GM23338 (cell line): ENCODE results near the gene CDH15. TPM values are rescaled to one million over a fixed set of nuclear protein-coding genes. Genes with fewer than 3 reads are reported as not detected.
A peak's percentile ranks its signal among the peaks of the same experiment; 100 is the strongest.

Experiments used
- ATAC-seq: fragments of 200-7000 bp; cut with Tn5 transposase; 3 replicates; pipeline ENCODE4 v1.9.1; 2020
- DNase-seq: peaks from one replicate; pipeline ENCODE4 v3.0.0-alpha.2; 2015; ENCODE audit warnings: low spot score
- H2AFZ ChIP-seq: fragments of 200-600 bp; sonication (generic); 2 replicates; pipeline ENCODE4 v1.8.0; 2016; ENCODE audit warnings: antibody characterized with exemption, mild to moderate bottlenecking, moderate library complexity
- H3F3A ChIP-seq: fragments of 200-600 bp; sonication (generic); replicated peaks from 2 replicates; pipeline ENCODE4 v1.8.0; 2017; ENCODE audit warnings: antibody characterized with exemption, mixed run types, low read depth
- H3K27ac ChIP-seq: fragments of 200-600 bp; sonication (generic); 2 replicates; pipeline ENCODE4 v1.6.1; 2016; ENCODE audit warnings: low read depth
- H3K27me3 ChIP-seq: fragments of 200-600 bp; sonication (generic); 2 replicates; pipeline ENCODE4 v1.8.0; 2016; ENCODE audit warnings: mild to moderate bottlenecking, mixed run types, moderate library complexity; ENCODE audit not compliant: insufficient read depth
- H3K36me3 ChIP-seq: fragments of 200-600 bp; sonication (generic); 2 replicates; pipeline ENCODE4 v1.8.0; 2016; ENCODE audit warnings: mild to moderate bottlenecking; ENCODE audit not compliant: insufficient read depth
- H3K4me1 ChIP-seq: fragments of 200-600 bp; sonication (generic); 2 replicates; pipeline ENCODE4 v1.8.0; 2016; ENCODE audit warnings: mild to moderate bottlenecking, moderate library complexity; ENCODE audit not compliant: insufficient read depth
- H3K4me2 ChIP-seq: fragments of 200-600 bp; sonication (generic); 2 replicates; pipeline ENCODE4 v1.7.1; 2017; ENCODE audit warnings: mixed run types
- H3K4me3 ChIP-seq: fragments of 200-600 bp; sonication (generic); 2 replicates; pipeline ENCODE4 v1.6.1; 2016; ENCODE audit warnings: mixed run types
- H3K79me2 ChIP-seq: fragments of 200-600 bp; sonication (generic); replicated peaks from 2 replicates; pipeline ENCODE4 v1.8.0; 2017; ENCODE audit warnings: mild to moderate bottlenecking; ENCODE audit not compliant: insufficient read depth
- H3K9me2 ChIP-seq: fragments of 200-600 bp; sonication (generic); 2 replicates; pipeline ENCODE4 v1.8.0; 2017; ENCODE audit not compliant: insufficient read depth
- H4K20me1 ChIP-seq: fragments of 200-600 bp; sonication (generic); replicated peaks from 2 replicates; pipeline ENCODE4 v1.8.0; 2017; ENCODE audit warnings: mild to moderate bottlenecking; ENCODE audit not compliant: insufficient read depth
- H3K27ac Mint-ChIP-seq: 2 replicates; pipeline ENCODE4 v1.8.0; 2020; ENCODE audit warnings: inconsistent platforms, mild to moderate bottlenecking, moderate library complexity, mixed read lengths
- H3K27me3 Mint-ChIP-seq: 3 replicates; pipeline ENCODE4 v1.8.0; 2022; ENCODE audit warnings: low read depth, mild to moderate bottlenecking, moderate library complexity, mixed read lengths, inconsistent platforms; ENCODE audit not compliant: insufficient read depth, poor library complexity
- H3K36me3 Mint-ChIP-seq: 3 replicates; pipeline ENCODE4 v1.8.0; 2021; ENCODE audit warnings: low read depth, mild to moderate bottlenecking, inconsistent platforms, moderate library complexity, mixed read lengths
- H3K4me1 Mint-ChIP-seq: 3 replicates; pipeline ENCODE4 v1.8.0; 2020; ENCODE audit warnings: mild to moderate bottlenecking, inconsistent platforms, mixed read lengths
- H3K4me3 Mint-ChIP-seq: 3 replicates; pipeline ENCODE4 v1.8.0; 2021; ENCODE audit warnings: moderate library complexity, mild to moderate bottlenecking, inconsistent platforms, mixed read lengths
- H3K9me3 Mint-ChIP-seq: 3 replicates; pipeline ENCODE4 v1.8.0; 2020; ENCODE audit warnings: moderate library complexity, mild to moderate bottlenecking, inconsistent platforms, mixed read lengths
- CREB1 ChIP-seq: fragments of 250-450 bp; sonication (Bioruptor Pico); IDR thresholded peaks from 2 replicates; pipeline ENCODE4 v1.5.0; 2020; ENCODE audit warnings: low read depth, mild to moderate bottlenecking, moderate library complexity
- CTCF ChIP-seq, 2 experiments: fragments of 200-600 bp in 1 of 2; sonication (generic) in 1 of 2; conservative IDR thresholded peaks; 2 replicates each; pipeline versions ENCODE4 v1.5.1 to v1.6.1; 2016 to 2017; ENCODE audit warnings: antibody characterized with exemption in 2 of 2, low read depth in 2 of 2, mild to moderate bottlenecking in 2 of 2, moderate library complexity in 1 of 2
- EZH2phosphoT487 ChIP-seq: fragments of 200-600 bp; sonication (generic); IDR thresholded peaks from one replicate; pipeline ENCODE4 v1.8.1; 2018; ENCODE audit warnings: antibody characterized with exemption; ENCODE audit not compliant: unreplicated experiment
- JUNB ChIP-seq: IDR thresholded peaks from one replicate; pipeline ENCODE4 v1.6.1; 2016; ENCODE audit warnings: antibody characterized with exemption; ENCODE audit not compliant: unreplicated experiment
- NANOG ChIP-seq: IDR thresholded peaks from 2 replicates; pipeline ENCODE4 v1.6.1; 2016; ENCODE audit warnings: antibody characterized with exemption, borderline replicate concordance
- POLR2AphosphoS5 ChIP-seq: IDR thresholded peaks from 2 replicates; pipeline ENCODE4 v1.6.1; 2016; ENCODE audit warnings: antibody characterized with exemption, low read depth
- STAT1 ChIP-seq: IDR thresholded peaks from one replicate; pipeline ENCODE4 v1.6.1; 2016; ENCODE audit warnings: antibody characterized with exemption; ENCODE audit not compliant: unreplicated experiment
- ZNF331 ChIP-seq: fragments of 250-450 bp; sonication (Bioruptor Pico); IDR thresholded peaks from 2 replicates; pipeline ENCODE4 v1.5.0; 2020; ENCODE audit warnings: low read depth, mild to moderate bottlenecking, moderate library complexity
- ZNF462 ChIP-seq: fragments of 250-450 bp; sonication (Bioruptor Pico); IDR thresholded peaks from 2 replicates; pipeline ENCODE4 v1.5.0; 2020; ENCODE audit warnings: mild to moderate bottlenecking, moderate library complexity
- polyA plus RNA-seq: library from polyadenylated mRNA; unstranded; fragments of >200 nt; fragmentation: Nextera tagmentation; extraction: Ambion mirVana; gene quantifications from 2 replicates; pipeline ENCODE4 v1.2.1, GENCODE V29; 2016
- total RNA-seq: library from RNA; depleted of rRNA; stranded (reverse); fragments of >200 nt; shearing (Covaris generic); gene quantifications from 2 replicates; pipeline ENCODE4 v1.2.3, GENCODE V29; 2014

CDH15 gene
- total and polyA plus RNA-seq, 2 experiments from 2014 or later = 0.61 to 1.0 TPM

- Mint-ChIP-seq H3K9me3 (peaks cover 7% of the 10 kb centered on the region; the same call in 2 of the 3 replicates), H3K4me3 (peak within 1 kb of the TSS; percentile 73)
These were observed 28.7 kb downstream of the CDH15 start, which contains the start of gene SLC22A31 for GRCh38 chr16:89200124-89200849. TSS of gene SLC22A31 (minus strand) at chr16:89200537. CDS start at chr16:89200501, 36 bp downstream.

More at GRCh38 chr16:89200124-89200849, 28.7 kb downstream of the CDH15 start, which contains the start of gene SLC22A31:
- ATAC-seq (peak; percentile 25), DNase-seq (peak; percentile 63)
- 0 out of 2 replicates have a peak, but pooled peaks cover 6% of the 10 kb centered on the region for H3F3A ChIP-seq
- no peaks in the 10 kb centered on the region for H3K36me3 ChIP-seq
- Mint-ChIP-seq H3K27me3 (peaks cover 38% of the 10 kb centered on the region), H3K27ac (no peak within 1 kb of the TSS), H3K36me3 (peaks cover 2% of the 10 kb centered on the region; the same call in 1 of the 3 replicates), H3K4me1 (peaks cover 5% of the 10 kb centered on the region; the same call in 2 of the 3 replicates)
- no peaks in the 10 kb centered on the region for H3K9me2 ChIP-seq
- H3K27me3 ChIP-seq = peaks cover 36% of the 10 kb centered on the region
- H3K27ac ChIP-seq = no peak within 1 kb of the TSS
- peak within 1 kb of the TSS; percentile 66 for H3K4me3 ChIP-seq
- H2AFZ ChIP-seq = 0 out of 2 replicates have a peak within 1 kb of the TSS, but pooled peaks have one; percentile 63
- peak within 1 kb of the TSS; percentile 88 for H3K4me2 ChIP-seq
- TF ChIP-seq CTCF (conservative IDR thresholded peaks at IDR 0.05; ENCODE audit: low read depth in 2 of 2) (no peak), EZH2phosphoT487 (no peak), NANOG (no peak), JUNB (no peak), POLR2AphosphoS5 (no peak), ZNF331 (CRISPR knock-in tag) (no peak), ZNF462 (CRISPR knock-in tag) (no peak), CREB1 (CRISPR knock-in tag) (no peak), STAT1 (no peak)
- no peaks in the 10 kb centered on the region for H3K79me2 ChIP-seq
- no peaks in the 10 kb centered on the region for H4K20me1 ChIP-seq
- H3K4me1 ChIP-seq = peaks cover 7% of the 10 kb centered on the region; the same call in 1 of the 2 replicates
